GM21619 (cell line): ENCODE results near the gene TFPT.
A peak's percentile ranks its signal among the peaks of the same experiment; 100 is the strongest.
"Not testable (repeated sequence)": the region's sequence is repeated elsewhere in the genome, so short reads cannot be mapped to it uniquely, and the experiment has no call there.

Experiments used
- ATAC-seq: cut with Tn5 transposase; IDR thresholded peaks from one replicate; pipeline ENCODE4 v1.9.1; 2021; ENCODE audit not compliant: unreplicated experiment

Gene TFPT

GRCh38 chr19:54124393-54124792 is 8.9 kb upstream of the TFPT start:
- ATAC-seq: no peak

- ATAC-seq: no peak
These were observed 8.2 kb upstream of the TFPT start for GRCh38 chr19:54123682-54124081.

- ATAC-seq: no peak
These were observed 5.8 kb upstream of the TFPT start for GRCh38 chr19:54121259-54121658.

- no peak for ATAC-seq
These were observed 933 bp downstream of the TFPT start for GRCh38 chr19:54114340-54115108.

- ATAC-seq: no peak
These were observed 5.8 kb downstream of the TFPT start for GRCh38 chr19:54109651-54110050.

GRCh38 chr19:54108496-54108895 is 7.0 kb downstream of the TFPT start:
- ATAC-seq: no peak

GRCh38 chr19:54107876-54108490 is 7.5 kb downstream of the TFPT start:
- ATAC-seq: no peak

GRCh38 chr19:54106716-54107115 is 8.7 kb downstream of the TFPT start:
- ATAC-seq: no peak

- no peak for ATAC-seq
These were observed 9.7 kb downstream of the TFPT start for GRCh38 chr19:54105796-54106195.

- ATAC-seq: no peak
These were observed 10.3 kb downstream of the TFPT start for GRCh38 chr19:54104998-54105715.

- peak; percentile 95 for ATAC-seq
These were observed 12.9 kb downstream of the TFPT start, which contains the start of gene NDUFA3 for GRCh38 chr19:54102421-54103169. Gene NDUFA3, plus strand, starts transcription at chr19:54102855. Its CDS starts 24 bp downstream, at chr19:54102879.

GRCh38 chr19:54100561-54100960 is 14.9 kb downstream of the TFPT start, which contains the start of gene OSCAR:
Gene OSCAR, minus strand, starts transcription at chr19:54100803. Its CDS starts 11 bp downstream, at chr19:54100792.
- ATAC-seq: no peak

GRCh38 chr19:54099903-54100255 is 15.6 kb downstream of the TFPT start:
- not testable (repeated sequence) for ATAC-seq

- ATAC-seq: no peak
These were observed 16.1 kb downstream of the TFPT start for GRCh38 chr19:54099190-54099902.

- ATAC-seq: no peak
These were observed 18.8 kb downstream of the TFPT start for GRCh38 chr19:54096617-54097106.

GRCh38 chr19:54095859-54096616 is 19.4 kb downstream of the TFPT start:
- not testable (repeated sequence) for ATAC-seq

- ATAC-seq: no peak
These were observed 20.2 kb downstream of the TFPT start for GRCh38 chr19:54095136-54095858.

- no peak for ATAC-seq
These were observed 20.9 kb downstream of the TFPT start for GRCh38 chr19:54094426-54095000.

GRCh38 chr19:54084410-54084809 is 31.0 kb downstream of the TFPT start:
- ATAC-seq: no peak
